HG02884 (cell line): ENCODE data around the gene NETO1.

Experiments used
- ATAC-seq: cut with Tn5 transposase; IDR thresholded peaks from one replicate; pipeline ENCODE4 v1.9.1; 2021; ENCODE audit warnings: mild to moderate bottlenecking, moderate library complexity; ENCODE audit not compliant: unreplicated experiment

Gene NETO1

GRCh38 chr18:72727776-72728175, 140.0 kb downstream of the NETO1 start:
- no peak for ATAC-seq

GRCh38 chr18:72727038-72727655, 140.6 kb downstream of the NETO1 start:
- ATAC-seq: no peak

- no peak for ATAC-seq
These were observed 141.6 kb downstream of the NETO1 start for GRCh38 chr18:72726201-72726600.

- no peak for ATAC-seq
These were observed 146.5 kb downstream of the NETO1 start for GRCh38 chr18:72721330-72721729.

- no peak for ATAC-seq
These were observed 147.7 kb downstream of the NETO1 start for GRCh38 chr18:72720116-72720515.

- ATAC-seq: no peak
These were observed 163.6 kb downstream of the NETO1 start for GRCh38 chr18:72704202-72704601.

- ATAC-seq: no peak
These were observed 166.7 kb downstream of the NETO1 start for GRCh38 chr18:72700961-72701710.

- ATAC-seq: no peak
These were observed 170.1 kb downstream of the NETO1 start for GRCh38 chr18:72697706-72698105.

- ATAC-seq: no peak
These were observed 175.2 kb downstream of the NETO1 start for GRCh38 chr18:72692595-72692994.
